Fibroblast of lung (primary cell): ENCODE data around the gene CCL2. TPM values are rescaled to one million over a fixed set of nuclear protein-coding genes. Genes with fewer than 3 reads are reported as not detected.

ENCODE experiments used
- DNase-seq, 2 donors: peaks; one replicate each; pipeline versions ENCODE4 v3.0.0 to v3.0.0-alpha.2; 2010; ENCODE audit warnings: low read depth in 2 of 2
- H2AFZ ChIP-seq: 2 replicates; pipeline ENCODE4 v1.5.1; 2012; ENCODE audit warnings: low read length, control low read depth, inconsistent platforms
- H3K27ac ChIP-seq: 2 replicates; pipeline ENCODE4 v1.5.1; 2011; ENCODE audit warnings: low read length, control low read depth; ENCODE audit not compliant: insufficient read depth
- H3K27me3 ChIP-seq: 2 replicates; pipeline ENCODE4 v1.5.1; 2011; ENCODE audit warnings: mild to moderate bottlenecking, low read length; ENCODE audit not compliant: control insufficient read depth, insufficient read depth
- H3K36me3 ChIP-seq: 2 replicates; pipeline ENCODE4 v1.5.1; 2011; ENCODE audit warnings: low read length; ENCODE audit not compliant: control insufficient read depth, insufficient read depth
- H3K4me1 ChIP-seq: 2 replicates; pipeline ENCODE4 v1.5.1; 2011; ENCODE audit warnings: low read length; ENCODE audit not compliant: control insufficient read depth, insufficient read depth; ENCODE audit errors: extremely low read depth
- H3K4me2 ChIP-seq: 2 replicates; pipeline ENCODE4 v1.5.1; 2011; ENCODE audit warnings: low read length, control low read depth; ENCODE audit not compliant: insufficient read depth; ENCODE audit errors: extremely low read depth
- H3K4me3 ChIP-seq, 4 experiments: fragments of 200-600 bp in 1 of 4; sonication (generic) in 1 of 4; replicated peaks in 1 of 4; 2 replicates each; pipeline ENCODE4 v1.5.1; 2011 to 2016; ENCODE audit warnings: low read length in 4 of 4, low read depth in 3 of 4, mild to moderate bottlenecking in 3 of 4, control low read depth in 2 of 4, inconsistent platforms in 1 of 4, mixed read lengths in 1 of 4; ENCODE audit not compliant: insufficient read depth in 1 of 4; ENCODE audit errors: control extremely low read depth in 1 of 4
- H3K79me2 ChIP-seq: 2 replicates; pipeline ENCODE4 v1.5.1; 2012; ENCODE audit warnings: mild to moderate bottlenecking, low read length, inconsistent platforms; ENCODE audit not compliant: control insufficient read depth, insufficient read depth
- H3K9ac ChIP-seq: 2 replicates; pipeline ENCODE4 v1.5.1; 2011; ENCODE audit warnings: mild to moderate bottlenecking, low read length, control low read depth; ENCODE audit not compliant: insufficient read depth
- H3K9me3 ChIP-seq: 2 replicates; pipeline ENCODE4 v1.5.1; 2012; ENCODE audit warnings: low read depth, low read length; ENCODE audit not compliant: control insufficient read depth, insufficient read depth
- H4K20me1 ChIP-seq: 2 replicates; pipeline ENCODE4 v1.5.1; 2011; ENCODE audit warnings: low read length; ENCODE audit not compliant: control insufficient read depth, insufficient read depth; ENCODE audit errors: extremely low read depth
- CTCF ChIP-seq, 2 donors: IDR thresholded peaks in 1 of 2; conservative IDR thresholded peaks in 1 of 2; 1 replicate in 1 of 2; 2 replicates in 1 of 2; pipeline ENCODE4 v1.5.1; 2011 to 2012; ENCODE audit warnings: low read length in 2 of 2, control low read depth in 1 of 2, inconsistent platforms in 1 of 2, low read depth in 1 of 2, mild to moderate bottlenecking in 1 of 2
- EZH2 ChIP-seq: IDR thresholded peaks from 2 replicates; pipeline ENCODE4 v1.5.1; 2012; ENCODE audit warnings: low read length, control low read depth, mild to moderate bottlenecking; ENCODE audit errors: missing control alignments
- polyA plus RNA-seq, 2 donors: library from polyadenylated mRNA; depleted of rRNA in 1 of 2; stranded (reverse) in 1 of 2; unstranded in 1 of 2; fragments of >200 nt; gene quantifications; 2 replicates each; pipeline ENCODE4 v1.2.1, GENCODE V29; 2011 to 2012; ENCODE audit warnings: missing spikeins in 1 of 2
- total RNA-seq: library from RNA; depleted of rRNA; stranded (reverse); fragments of >200 nt; gene quantifications from 2 replicates; pipeline ENCODE4 v1.2.1, GENCODE V29; 2014

The CCL2 gene
- total and polyA plus RNA-seq, 2 donors (not counting 1 experiment from before 2014, with no cell fraction given) = 42.9 to 170 TPM

DNA sequence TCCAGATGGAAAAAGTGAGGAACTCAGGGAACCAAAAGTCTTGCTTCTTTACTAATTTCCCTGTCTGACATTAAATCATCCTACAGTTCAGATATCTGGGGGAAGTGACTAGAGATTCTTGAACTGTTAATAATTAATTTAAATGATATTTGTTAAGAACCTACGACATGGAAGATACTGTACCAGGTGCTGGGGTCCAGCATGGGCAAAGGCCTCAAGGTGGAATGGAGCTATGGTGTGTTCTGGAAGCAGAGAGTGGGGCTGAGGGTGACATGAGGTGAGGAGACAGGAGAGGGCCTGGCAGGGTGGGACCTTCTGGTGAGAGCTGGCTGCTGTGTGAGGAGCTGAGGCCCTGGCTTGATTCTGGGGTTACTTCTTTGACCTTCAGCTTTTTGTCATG is 6.0 kb upstream of the CCL2 start:
- H3K79me2 ChIP-seq = no peaks in the 10 kb centered on the region
- H3K4me3 ChIP-seq = no peak overlapping the region
- no peak for TF ChIP-seq EZH2
- TF ChIP-seq CTCF (conservative IDR thresholded peaks at IDR 0.05 in 1 of 2, IDR thresholded peaks at IDR 0.05 in 1 of 2; ENCODE audit: low read depth in 1 of 2, low read length in 2 of 2) = no peak
- H3K9me3 ChIP-seq = no peaks in the 10 kb centered on the region
- no peaks in the 10 kb centered on the region for H3K27me3 ChIP-seq
- peaks cover 32% of the 10 kb centered on the region for H3K4me1 ChIP-seq
- H2AFZ ChIP-seq = no peak overlapping the region
- H3K27ac ChIP-seq = peak overlapping the region; percentile 42
- DNase-seq = no peak
- H3K9ac ChIP-seq = no peak overlapping the region
- no peaks in the 10 kb centered on the region for H3K36me3 ChIP-seq
- no peak overlapping the region for H3K4me2 ChIP-seq
- H4K20me1 ChIP-seq = no peaks in the 10 kb centered on the region

- Histone ChIP-seq H3K9me3 (no peaks in the 10 kb centered on the region), H2AFZ (no peak overlapping the region), H3K27me3 (no peaks in the 10 kb centered on the region), H3K4me3 (no peak overlapping the region), H3K27ac (peak overlapping the region; percentile 42), H3K36me3 (no peaks in the 10 kb centered on the region), H3K4me2 (no peak overlapping the region), H4K20me1 (no peaks in the 10 kb centered on the region), H3K9ac (no peak overlapping the region), H3K4me1 (peaks cover 36% of the 10 kb centered on the region), H3K79me2 (no peaks in the 10 kb centered on the region)
- TF ChIP-seq CTCF (conservative IDR thresholded peaks at IDR 0.05 in 1 of 2, IDR thresholded peaks at IDR 0.05 in 1 of 2; ENCODE audit: low read depth in 1 of 2, low read length in 2 of 2) = no peak
- TF ChIP-seq EZH2 = no peak
- no peak for DNase-seq
Measured at GRCh38 chr17:34249478-34249877, 5.6 kb upstream of the CCL2 start.

GRCh38 chr17:34251186-34251585 is 3.9 kb upstream of the CCL2 start:
- no peaks in the 10 kb centered on the region for H4K20me1 ChIP-seq
- no peaks in the 10 kb centered on the region for H3K9me3 ChIP-seq
- H3K4me2 ChIP-seq = no peak overlapping the region
- TF ChIP-seq CTCF (conservative IDR thresholded peaks at IDR 0.05 in 1 of 2, IDR thresholded peaks at IDR 0.05 in 1 of 2; ENCODE audit: low read depth in 1 of 2, low read length in 2 of 2) (no peak), EZH2 (no peak)
- no peaks in the 10 kb centered on the region for H3K36me3 ChIP-seq
- peak overlapping the region; percentile 7 for H3K27ac ChIP-seq
- peaks cover 40% of the 10 kb centered on the region for H3K4me1 ChIP-seq
- H3K9ac ChIP-seq = no peak overlapping the region
- H3K27me3 ChIP-seq = no peaks in the 10 kb centered on the region
- no peak for DNase-seq
- H2AFZ ChIP-seq = no peak overlapping the region
- no peak overlapping the region for H3K4me3 ChIP-seq
- no peaks in the 10 kb centered on the region for H3K79me2 ChIP-seq
